ENCODE results near the gene KHK. TPM values are rescaled to one million over a fixed set of nuclear protein-coding genes. Genes with fewer than 3 reads are reported as not detected.
A peak's percentile ranks its signal among the peaks of the same experiment; 100 is the strongest.

KHK gene
- total RNA-seq, 1 donor from 2014 or later = 3.6 TPM

DNA sequence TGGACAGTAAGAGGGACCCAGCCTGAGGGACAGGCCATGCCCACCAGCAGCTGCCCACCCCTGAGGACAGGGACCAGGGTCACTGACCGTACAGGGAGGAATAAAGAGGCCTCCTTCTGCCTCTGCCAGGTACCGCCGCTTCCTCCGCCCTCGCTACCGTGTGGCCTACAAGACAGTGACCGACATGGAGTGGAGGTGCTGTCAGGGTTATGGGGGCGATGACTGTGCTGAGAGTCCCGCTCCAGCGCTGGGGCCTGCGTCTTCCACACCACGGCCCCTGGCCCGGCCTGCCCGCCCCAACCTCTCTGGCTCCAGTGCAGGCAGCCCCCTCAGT is 6.0 kb upstream of the KHK start:
- Mint-ChIP-seq H3K9me3 (no peaks in the 10 kb centered on the region), H3K4me1 (peaks cover 46% of the 10 kb centered on the region), H3K27ac (peak overlapping the region; percentile 88), H3K36me3 (no peaks in the 10 kb centered on the region), H3K27me3 (ENCODE audit: low read depth) (peaks cover 3% of the 10 kb centered on the region), H3K4me3 (peak overlapping the region; percentile 77)
- TF ChIP-seq, protein P1, sequence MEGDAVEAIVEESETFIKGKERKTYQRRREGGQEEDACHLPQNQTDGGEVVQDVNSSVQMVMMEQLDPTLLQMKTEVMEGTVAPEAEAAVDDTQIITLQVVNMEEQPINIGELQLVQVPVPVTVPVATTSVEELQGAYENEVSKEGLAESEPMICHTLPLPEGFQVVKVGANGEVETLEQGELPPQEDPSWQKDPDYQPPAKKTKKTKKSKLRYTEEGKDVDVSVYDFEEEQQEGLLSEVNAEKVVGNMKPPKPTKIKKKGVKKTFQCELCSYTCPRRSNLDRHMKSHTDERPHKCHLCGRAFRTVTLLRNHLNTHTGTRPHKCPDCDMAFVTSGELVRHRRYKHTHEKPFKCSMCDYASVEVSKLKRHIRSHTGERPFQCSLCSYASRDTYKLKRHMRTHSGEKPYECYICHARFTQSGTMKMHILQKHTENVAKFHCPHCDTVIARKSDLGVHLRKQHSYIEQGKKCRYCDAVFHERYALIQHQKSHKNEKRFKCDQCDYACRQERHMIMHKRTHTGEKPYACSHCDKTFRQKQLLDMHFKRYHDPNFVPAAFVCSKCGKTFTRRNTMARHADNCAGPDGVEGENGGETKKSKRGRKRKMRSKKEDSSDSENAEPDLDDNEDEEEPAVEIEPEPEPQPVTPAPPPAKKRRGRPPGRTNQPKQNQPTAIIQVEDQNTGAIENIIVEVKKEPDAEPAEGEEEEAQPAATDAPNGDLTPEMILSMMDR (IDR thresholded peaks at IDR 0.05; ENCODE audit: unreplicated experiment) = no peak
- DNase-seq (ENCODE audit: low spot score in 2 of 2, unreplicated experiment in 2 of 2) = no peak

DNA sequence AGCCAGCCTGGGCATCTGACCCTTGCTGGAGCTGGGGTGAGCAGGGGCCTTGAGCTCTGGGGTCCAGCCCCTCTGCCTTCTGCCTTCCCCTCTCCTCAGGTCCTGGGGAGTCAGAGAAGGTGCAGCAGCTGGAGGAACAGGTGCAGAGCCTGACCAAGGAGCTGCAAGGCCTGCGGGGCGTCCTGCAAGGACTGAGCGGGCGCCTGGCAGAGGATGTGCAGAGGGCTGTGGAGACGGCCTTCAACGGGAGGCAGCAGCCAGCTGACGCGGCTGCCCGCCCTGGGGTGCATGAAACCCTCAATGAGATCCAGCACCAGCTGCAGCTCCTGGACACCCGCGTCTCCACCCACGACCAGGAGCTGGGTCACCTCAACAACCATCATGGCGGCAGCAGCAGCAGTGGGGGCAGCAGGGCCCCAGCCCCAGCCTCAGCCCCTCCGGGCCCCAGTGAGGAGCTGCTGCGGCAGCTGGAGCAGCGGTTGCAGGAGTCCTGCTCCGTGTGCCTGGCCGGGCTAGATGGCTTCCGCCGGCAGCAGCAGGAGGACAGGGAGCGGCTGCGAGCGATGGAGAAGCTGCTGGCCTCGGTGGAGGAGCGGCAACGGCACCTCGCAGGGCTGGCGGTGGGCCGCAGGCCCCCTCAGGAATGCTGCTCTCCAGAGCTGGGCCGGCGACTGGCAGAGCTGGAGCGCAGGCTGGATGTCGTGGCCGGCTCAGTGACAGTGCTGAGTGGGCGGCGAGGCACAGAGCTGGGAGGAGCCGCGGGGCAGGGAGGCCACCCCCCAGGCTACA is 4.4 kb upstream of the KHK start:
- no peak overlapping the region for H3K4me3 Mint-ChIP-seq
- TF ChIP-seq, protein P1 (IDR thresholded peaks at IDR 0.05; ENCODE audit: unreplicated experiment) = no peak
- H3K4me1 Mint-ChIP-seq = peaks cover 42% of the 10 kb centered on the region

GRCh38 chr2:27082773-27083409 is 3.7 kb upstream of the KHK start:
- H3K9me3 Mint-ChIP-seq = no peaks in the 10 kb centered on the region
- peaks cover 39% of the 10 kb centered on the region for H3K4me1 Mint-ChIP-seq
- TF ChIP-seq, protein P1 (IDR thresholded peaks at IDR 0.05; ENCODE audit: unreplicated experiment) = no peak

More for the DNA sequence above, 4.4 kb upstream of the KHK start:
- Mint-ChIP-seq H3K27ac (no peak overlapping the region), H3K9me3 (no peaks in the 10 kb centered on the region), H3K27me3 (ENCODE audit: low read depth) (peaks cover 7% of the 10 kb centered on the region), H3K36me3 (no peaks in the 10 kb centered on the region)
- DNase-seq (ENCODE audit: low spot score in 2 of 2, unreplicated experiment in 2 of 2) = no peak

DNA sequence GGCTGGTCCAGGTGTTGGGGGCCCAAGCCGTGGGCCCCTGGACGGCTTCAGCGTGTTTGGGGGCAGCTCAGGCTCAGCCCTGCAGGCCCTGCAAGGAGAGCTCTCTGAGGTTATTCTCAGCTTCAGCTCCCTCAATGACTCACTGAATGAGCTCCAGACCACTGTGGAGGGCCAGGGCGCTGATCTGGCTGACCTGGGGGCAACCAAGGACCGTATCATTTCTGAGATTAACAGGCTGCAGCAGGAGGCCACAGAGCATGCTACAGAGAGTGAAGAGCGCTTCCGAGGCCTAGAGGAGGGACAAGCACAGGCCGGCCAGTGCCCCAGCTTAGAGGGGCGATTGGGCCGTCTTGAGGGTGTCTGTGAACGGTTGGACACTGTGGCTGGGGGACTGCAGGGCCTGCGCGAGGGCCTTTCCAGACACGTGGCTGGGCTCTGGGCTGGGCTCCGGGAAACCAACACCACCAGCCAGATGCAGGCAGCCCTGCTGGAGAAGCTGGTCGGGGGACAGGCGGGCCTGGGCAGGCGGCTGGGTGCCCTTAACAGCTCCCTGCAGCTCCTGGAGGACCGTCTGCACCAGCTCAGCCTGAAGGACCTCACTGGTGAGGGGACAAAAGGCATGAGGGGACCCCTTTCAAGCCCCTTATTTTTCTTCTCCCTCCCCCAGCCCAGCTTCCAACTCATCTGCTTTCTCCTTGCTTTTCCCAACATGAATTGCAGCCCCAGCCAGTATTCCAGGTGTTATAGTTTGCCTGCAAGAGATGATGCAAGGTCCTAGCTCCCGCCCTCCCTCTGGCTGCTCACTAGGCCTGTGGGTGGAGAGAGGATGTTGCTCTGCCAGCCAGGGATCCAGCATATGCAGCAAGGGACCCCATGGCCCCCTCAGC is 2.9 kb upstream of the KHK start:
- no peak for DNase-seq (ENCODE audit: low spot score in 2 of 2, unreplicated experiment in 2 of 2)
- TF ChIP-seq, protein P1 (IDR thresholded peaks at IDR 0.05; ENCODE audit: unreplicated experiment) = no peak
- Mint-ChIP-seq H3K9me3 (no peaks in the 10 kb centered on the region), H3K27me3 (ENCODE audit: low read depth) (peaks cover 17% of the 10 kb centered on the region), H3K4me3 (no peak overlapping the region), H3K27ac (no peak overlapping the region), H3K36me3 (no peaks in the 10 kb centered on the region), H3K4me1 (peaks cover 32% of the 10 kb centered on the region)

More at GRCh38 chr2:27082773-27083409, 3.7 kb upstream of the KHK start:
- no peaks in the 10 kb centered on the region for H3K36me3 Mint-ChIP-seq
- H3K4me3 Mint-ChIP-seq = no peak overlapping the region
- H3K27ac Mint-ChIP-seq = no peak overlapping the region
- peaks cover 12% of the 10 kb centered on the region for H3K27me3 Mint-ChIP-seq (ENCODE audit: low read depth)
- DNase-seq (ENCODE audit: low spot score in 2 of 2, unreplicated experiment in 2 of 2) = no peak

DNA sequence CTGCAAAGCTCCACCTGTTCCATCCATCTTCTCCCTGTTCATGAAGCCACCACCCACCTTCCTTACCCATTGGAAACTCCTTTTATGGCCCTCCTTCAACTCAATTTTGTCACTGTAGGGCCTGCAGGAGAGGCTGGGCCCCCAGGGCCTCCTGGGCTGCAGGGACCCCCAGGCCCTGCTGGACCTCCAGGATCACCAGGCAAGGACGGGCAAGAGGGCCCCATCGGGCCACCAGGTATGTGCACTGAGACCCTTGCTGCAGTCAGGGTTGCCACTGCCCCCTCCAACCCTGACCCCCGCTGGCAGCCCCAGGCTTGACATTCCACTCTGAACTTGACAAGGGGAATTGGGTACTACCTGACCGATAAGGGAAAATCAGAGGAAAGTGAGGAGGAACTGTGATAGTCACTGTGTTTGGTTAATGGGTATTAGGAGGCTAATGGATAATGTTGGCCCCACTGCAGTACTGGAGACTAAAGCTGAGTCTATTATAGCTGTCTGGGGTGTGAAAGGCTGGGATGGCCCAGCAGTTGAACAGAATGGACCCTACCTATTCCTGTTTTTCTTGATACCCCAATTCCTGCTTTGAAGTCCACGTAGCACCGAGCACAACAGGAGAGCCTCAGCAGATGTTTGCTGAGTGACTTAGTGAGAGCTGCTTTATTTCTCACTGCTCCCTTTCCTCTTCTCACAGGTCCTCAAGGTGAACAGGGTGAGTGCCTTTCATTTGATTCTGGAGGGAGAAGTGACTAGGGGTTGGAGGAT is 2.1 kb upstream of the KHK start:
- peaks cover 32% of the 10 kb centered on the region for H3K4me1 Mint-ChIP-seq
- TF ChIP-seq, protein P1 (IDR thresholded peaks at IDR 0.05; ENCODE audit: unreplicated experiment) = no peak
- no peaks in the 10 kb centered on the region for H3K36me3 Mint-ChIP-seq
- no peaks in the 10 kb centered on the region for H3K9me3 Mint-ChIP-seq
- H3K4me3 Mint-ChIP-seq = no peak overlapping the region
- peaks cover 18% of the 10 kb centered on the region for H3K27me3 Mint-ChIP-seq (ENCODE audit: low read depth)
- DNase-seq (ENCODE audit: low spot score in 2 of 2, unreplicated experiment in 2 of 2) = no peak
- no peak overlapping the region for H3K27ac Mint-ChIP-seq

All from mesothelial cell of epicardium (in vitro differentiated cells).